ENCODE measurements around the gene CDK5RAP2.
A peak's percentile ranks its signal among the peaks of the same experiment; 100 is the strongest.

The CDK5RAP2 gene

DNA sequence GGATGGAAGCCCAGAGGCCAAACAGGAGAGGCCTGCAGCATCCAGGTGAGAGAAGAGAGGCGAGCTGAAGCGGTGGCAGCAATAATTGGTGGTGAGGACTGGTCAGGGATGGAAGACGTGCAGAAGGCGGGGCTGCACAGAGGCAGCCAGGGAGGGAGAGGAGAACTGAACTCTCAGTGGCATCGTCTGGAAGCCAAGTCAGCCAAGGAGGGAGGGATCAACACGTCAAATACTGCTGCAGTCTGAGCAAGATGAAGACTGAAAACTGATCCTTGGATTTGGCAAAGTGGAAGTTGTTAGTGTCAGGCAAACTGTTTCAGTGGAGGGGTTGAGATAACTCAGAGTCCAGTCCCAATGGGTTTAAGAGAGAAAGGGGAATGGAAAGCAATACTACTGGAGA is 145.4 kb downstream of the CDK5RAP2 start:
- no peak for DNase-seq

DNA sequence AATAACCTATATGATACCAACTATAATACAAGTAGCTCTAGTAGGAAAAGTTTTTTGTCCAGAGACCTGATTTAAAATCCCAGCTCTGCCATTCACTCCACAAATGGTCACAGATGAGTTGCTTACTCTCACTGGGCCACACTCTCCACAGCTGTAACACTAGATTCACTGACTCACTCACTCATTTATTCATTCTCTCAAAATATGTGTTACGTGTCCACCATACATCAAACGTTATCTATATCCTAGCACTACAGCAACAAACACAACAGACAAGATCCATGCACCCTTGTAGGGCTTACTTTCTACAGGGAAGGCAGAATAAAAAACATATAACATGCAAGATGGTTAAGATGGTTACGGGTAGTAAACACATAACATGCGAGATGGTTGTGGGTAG is 146.3 kb downstream of the CDK5RAP2 start:
- DNase-seq, result no peak

DNA sequence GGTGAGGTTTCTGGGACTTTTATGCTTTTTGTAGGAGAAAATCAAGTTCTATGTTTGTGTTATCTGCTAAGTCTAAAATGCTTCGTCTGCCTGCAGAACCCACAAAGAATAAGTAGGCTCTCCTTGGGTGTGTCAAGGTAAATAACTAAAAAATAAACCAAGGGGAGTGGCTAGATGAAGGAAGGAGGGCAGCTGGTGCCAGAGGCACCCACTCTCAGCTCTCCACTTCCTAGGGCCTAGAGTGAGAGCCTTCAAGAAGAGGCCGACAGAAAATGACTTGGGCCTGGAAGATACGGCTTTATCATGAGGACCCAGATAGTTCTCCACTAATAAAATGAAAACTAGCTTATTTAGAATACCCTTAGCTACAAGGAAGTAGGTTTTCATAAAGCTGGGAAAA is 147.4 kb downstream of the CDK5RAP2 start:
- no peak for DNase-seq

DNA sequence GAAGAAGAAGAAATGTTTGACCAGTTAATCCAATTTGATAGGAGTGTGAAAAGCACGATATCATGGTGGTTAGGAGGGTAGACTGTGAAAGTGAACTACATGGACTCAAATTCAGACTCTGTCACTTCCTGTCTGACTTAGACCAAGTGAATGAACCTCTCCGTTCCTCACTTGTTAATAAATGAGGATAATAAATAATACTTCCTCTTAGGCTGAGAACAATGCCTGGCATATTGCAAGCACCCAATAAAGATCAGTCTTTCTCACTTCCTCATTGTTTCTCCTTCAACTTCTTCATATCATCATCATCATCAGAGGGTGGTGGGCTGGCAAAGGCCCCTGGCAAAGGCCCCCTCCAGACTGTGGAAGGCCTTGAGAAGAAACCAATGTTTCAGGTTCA is 148.7 kb downstream of the CDK5RAP2 start:
- DNase-seq, result no peak

DNA sequence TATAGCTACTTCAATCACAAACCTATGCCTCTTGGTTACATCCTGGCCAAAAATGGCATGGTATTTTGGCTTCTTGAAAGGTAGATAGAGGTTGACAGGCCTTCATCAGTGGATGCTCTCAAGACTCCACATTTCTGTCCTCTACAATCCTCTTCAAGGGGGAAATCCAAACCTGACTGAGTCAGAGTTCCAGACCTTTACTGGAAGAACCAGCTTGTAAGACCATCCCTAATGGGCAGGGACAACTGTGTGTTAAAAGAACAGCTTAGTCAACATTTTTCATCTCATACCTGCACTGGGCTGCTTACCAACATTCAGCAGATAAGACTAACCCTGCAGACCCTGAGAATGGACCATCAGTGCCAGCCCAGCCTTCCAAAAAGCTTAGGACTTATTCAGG is 155.7 kb downstream of the CDK5RAP2 start:
- no peak for DNase-seq

DNA sequence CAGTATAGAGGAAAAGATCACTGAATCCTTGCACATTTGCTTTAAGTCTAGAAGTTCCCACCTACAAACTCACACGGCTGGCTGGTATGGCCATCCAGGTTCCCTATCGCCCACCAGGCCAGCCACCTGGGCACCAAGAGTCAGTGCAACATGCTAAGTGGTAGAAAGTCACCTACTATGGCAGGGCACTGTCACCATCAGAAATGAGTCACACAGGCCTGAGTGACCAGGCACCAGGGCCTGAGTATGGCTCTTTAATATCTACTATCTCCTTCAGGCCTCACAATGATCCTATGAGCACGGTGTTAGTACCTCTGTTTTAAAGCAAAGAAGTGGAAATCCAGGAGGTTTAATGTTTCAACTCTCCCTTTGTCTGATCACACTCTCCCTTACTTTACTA is 156.2 kb downstream of the CDK5RAP2 start:
- no peak for DNase-seq

DNA sequence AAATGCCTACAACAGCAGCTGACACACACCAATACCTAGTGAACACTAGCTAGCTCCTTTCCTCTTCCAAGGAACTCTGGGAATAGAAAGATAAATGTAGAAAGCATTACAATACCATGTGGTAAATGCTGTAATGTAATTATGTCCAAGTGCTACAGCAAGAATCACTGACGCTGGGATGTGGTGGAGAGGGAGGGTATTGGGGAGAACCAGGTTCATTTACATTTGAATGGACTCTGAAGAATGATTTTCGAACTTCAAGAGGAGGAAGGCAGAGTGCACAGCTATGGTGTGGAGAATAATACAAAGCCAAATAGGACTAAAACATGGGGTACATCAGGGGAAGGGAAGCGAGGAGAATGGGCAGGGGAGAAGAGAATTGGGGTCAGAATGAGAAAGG is 158.0 kb downstream of the CDK5RAP2 start:
- no peak for DNase-seq

DNA sequence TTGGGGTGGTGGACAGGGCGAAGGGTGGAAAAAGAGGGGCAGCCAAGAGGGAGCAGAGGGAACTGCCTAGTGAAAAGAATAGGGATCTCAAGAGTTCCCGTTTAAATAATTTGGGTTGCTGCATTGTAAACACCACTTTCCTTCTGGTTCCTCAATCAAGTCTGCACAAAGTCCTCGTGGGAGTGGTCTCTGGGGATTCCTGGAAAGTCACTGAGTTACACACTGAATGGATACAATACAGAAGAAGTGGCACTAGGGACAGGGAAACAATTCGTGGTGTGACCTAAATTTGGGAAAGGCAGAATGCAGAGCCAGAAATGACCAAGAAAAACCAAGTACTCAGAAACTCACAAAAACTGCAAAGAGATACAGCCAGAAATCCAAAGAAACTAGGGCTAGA is 161.7 kb downstream of the CDK5RAP2 start:
- no peak for DNase-seq

DNA sequence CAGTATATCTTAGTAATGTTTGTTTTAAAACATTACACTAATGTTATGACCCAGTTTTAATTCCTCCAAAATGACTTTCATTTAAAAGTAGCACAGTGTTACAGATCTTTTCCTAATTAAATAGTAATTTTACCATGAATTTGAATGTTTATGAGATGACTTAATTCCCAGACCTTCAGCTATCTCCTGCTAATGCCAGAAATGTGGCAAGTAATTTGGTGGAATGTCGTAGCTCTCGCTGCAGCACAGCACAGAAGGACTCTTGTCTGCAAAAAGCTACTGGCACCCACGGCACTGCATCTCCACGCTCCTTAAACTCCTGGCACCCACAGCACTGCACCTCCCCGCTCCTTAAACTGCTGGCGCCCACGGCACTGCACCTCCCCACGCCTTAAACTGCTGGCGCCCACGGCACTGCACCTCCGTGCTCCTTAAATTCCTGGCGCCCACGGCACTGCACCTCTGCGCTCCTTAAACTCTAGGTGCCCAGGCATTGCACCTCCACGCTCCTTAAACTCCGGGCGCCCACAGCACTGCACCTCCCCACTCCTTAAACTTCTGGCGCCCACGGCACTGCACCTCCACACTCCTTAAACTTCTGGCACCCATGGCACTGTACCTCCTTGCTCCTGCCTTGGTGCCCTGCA is 163.1 kb downstream of the CDK5RAP2 start:
- no peak for DNase-seq

DNA sequence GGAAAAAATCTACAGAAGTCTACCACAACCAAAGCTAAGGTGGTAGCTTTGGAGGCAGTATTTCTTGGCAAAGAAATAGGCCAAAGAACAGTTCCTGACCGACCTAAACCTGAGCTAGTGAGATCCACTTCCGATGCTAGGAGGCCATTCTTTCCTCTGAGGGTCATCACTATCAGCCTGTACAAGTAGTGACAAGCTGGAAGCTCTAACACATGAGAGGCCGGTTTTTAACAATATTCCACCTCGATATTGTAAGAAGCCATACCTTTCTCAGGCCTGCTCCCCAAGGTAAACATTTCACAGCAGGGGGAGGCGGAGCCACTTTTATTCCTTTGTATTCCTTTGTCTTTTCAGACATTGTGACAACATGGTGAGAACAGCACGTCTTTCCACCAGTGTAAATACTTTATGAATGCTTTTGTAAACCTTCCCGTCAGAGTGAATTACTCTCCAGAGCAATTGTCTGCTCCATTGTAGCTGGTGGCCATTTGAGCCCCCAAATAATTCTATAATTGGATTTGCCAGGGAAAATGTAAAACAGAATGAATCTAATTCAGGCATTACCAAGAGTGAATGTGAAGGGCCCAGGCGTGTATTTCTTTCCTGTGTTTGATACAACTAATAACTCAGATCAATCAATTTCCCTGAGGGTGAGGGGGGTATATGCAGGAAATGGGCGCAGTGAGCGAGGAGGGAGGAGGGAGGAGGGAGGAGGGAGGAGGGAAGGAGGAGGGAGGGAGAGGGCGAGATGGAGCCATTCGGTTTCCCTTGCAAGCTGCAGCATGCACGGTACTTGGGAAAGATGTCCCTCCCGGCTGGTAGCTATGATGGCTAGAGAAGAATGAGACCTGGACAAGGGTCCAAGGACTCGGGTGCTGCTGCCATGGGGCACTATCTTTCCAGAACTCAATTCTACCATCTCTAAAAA is 166.6 kb downstream of the CDK5RAP2 start:
- DNase-seq, result no peak

DNA sequence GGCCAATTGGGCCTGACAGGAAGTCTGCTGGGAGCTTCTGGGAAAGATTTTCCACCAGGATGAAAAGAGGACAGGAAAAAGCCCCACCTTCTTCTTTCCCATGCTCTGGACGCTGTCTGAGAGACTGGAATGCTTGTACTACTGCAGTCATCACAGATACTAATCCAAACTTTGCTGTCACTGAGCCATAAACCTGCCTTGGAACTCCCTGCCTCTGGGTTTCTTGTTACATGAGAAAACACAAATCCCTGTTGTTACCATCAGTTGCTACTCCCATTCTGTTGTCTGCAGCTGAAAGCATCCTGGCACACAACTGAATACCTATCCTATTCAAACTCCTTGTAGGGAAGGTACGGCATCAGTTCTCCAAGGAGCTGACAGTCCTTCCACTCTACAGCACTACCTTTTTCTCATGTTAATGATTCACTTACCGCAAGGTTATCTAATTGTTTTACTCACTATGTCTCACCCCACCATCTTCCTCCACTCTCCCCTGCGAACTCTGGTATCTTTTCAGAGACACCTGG is 167.5 kb downstream of the CDK5RAP2 start:
- no peak for DNase-seq

DNA sequence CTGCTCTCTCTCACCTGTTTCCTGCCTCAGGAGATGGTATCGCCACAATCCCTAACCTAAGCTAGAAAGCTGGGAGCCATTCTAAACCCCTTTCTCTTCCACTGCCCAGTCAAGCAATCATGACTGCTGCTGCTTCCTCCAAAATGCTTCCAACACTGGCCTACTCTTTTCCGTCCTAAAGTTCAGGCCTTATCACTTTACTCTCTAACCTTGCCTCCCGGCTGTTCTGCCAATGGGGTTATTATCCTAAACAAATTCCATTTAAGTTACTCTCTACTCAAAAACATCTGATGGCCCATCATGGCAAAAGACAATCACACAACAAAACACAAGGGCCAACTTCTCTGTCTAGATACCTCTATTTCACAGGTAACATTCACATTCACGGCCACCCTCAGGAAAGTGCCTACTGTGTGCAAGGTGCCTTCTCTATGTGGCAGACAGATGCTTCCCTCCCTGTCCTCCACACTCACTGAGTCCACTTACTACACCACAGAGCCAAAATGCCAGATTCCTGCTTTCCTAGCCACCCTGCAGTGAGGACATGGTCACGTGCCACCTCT is 168.0 kb downstream of the CDK5RAP2 start:
- no peak for DNase-seq

DNA sequence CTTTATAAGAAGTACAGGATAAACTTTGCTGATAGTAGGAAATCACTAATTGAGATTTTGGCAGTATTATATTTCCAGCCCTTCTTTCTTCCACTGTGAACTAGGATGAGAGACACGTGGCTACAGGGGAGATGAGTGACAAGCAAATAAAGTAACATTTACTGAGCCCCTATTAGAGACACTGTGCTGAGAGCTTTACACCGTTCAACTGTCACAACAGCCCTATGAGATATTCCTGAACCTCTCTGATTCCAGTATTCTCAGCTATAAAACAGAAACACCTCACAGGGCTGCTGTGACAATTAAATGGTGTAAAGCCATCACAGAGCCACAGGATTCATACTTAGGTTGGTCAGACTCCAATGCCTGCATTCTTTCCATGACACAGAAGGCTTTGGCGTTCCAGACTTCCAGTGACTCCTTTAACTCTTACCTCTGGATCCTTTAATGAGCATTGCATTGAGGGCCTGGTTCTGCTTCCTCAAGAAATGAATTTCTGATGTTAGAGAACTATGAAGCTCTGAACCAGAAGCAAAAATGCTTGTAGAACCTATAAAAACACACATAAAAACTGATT is 169.0 kb downstream of the CDK5RAP2 start:
- no peak for DNase-seq

DNA sequence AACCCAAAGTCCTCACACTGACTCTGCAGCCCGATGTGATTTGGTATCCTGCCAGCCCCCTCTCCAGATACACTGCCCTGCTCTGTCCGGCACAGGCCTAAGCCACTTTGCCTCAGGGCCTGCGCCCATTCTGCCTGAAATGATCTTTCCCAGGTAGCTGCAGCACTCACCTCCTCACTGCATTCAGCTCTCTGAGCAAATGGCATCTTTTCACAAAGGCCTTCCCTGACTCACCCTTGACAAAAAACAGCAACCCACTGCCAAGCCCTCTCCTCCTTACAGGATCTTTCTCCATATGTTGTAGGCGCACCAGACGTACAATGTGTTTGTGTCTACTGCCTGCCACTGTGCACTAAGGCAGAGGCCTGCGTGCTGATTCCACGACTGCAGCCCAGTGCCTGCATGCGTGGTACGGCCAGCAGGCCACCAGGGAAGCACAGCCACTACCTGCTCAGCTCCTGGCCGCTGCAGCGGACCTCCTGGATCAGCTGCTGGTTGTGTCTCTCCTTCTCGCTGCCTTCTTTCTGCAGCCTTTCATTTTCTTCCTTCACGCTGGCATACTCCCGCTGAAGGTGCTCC is 171.2 kb downstream of the CDK5RAP2 start:
- DNase-seq, result no peak

DNA sequence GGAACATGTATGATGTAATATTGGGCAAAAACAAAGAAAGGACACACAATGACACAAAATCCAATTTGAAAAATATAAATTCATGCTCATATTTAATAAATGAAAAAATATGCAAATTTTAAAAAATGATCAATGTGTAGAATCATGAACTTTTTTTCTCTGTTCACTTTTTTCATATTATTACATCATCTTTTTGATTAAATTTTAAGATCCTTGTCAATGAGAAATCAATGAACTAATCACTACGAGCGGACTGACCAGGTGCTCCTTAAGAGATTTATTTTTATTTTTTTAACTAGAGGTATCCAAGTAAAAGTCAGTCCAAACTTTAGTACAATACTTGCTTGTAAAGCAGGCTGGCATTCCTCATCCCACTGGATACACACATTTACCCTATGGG is 174.1 kb downstream of the CDK5RAP2 start:
- DNase-seq, result no peak

DNA sequence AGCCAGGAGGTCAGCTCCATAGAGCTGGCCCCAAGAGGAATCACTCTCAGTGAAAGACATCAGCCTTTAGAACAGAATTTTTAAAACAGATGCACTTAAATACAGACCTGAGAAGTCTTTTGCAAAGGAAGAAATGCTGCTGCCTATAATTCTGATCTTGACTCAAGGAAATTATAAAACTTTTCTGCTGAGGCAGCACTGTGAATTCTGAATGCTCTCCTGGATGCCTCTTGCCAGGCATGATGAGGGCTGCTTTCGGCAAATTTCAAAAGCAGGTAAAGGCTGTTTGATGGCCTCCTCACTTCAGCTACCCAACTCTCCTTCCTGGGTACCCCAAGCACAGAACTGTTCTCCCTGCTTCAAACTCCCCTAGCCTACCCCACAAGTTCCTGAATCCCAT is 174.8 kb downstream of the CDK5RAP2 start:
- DNase-seq, result no peak

DNA sequence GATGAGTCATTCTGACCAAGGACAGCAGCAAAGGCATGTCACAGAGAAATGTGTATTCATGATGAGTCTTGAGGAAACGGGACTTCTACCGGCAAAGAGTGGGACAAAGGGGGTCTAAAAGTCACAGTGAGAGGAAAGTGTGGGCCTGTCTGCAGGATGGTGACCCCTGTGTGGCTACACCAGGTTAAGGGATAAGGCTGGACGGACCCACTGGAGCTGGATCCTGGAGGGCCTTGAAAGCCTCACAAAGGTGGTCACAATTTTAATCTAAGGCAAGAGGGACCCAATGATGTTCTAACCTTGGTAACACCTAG is 176.5 kb downstream of the CDK5RAP2 start:
- no peak for DNase-seq

DNA sequence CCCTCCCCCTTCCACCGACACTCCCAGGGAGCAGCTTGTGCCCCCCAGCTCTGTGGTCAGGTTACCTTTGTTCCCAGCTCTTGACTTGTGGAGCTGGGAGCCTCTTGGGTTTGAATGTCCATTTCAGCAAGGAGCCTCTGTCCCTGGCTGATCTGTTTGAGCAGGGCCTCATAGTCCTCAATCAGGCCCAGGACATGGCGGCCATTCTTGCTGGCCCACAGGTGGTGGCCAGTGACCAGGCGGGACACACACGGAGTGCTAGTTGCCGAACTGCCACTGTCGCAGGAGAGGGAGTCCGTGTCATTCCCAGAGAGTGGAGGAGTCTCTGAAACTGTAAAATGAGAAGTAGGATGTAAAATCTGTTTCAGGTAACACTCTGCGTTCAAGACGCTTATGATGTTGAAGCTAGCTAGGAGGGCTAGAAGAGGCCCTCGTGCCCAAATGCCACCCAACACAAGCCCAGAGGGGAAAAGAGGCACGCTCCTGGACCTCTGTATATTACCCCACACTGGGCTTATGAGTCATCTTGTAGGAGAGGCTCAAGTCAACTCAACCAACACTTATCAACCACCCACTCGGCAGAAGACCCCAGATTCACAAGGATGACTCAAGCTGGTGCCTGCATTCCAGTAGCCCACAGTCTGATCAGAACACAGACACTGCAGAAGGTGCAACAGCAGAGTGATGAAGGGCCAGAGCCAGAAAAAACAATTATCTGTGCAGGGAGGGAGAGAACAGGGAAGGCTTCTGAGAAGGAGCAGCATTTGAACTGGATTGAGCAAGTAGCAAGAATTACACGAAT is 177.0 kb downstream of the CDK5RAP2 start:
- peak; percentile 29 for DNase-seq

DNA sequence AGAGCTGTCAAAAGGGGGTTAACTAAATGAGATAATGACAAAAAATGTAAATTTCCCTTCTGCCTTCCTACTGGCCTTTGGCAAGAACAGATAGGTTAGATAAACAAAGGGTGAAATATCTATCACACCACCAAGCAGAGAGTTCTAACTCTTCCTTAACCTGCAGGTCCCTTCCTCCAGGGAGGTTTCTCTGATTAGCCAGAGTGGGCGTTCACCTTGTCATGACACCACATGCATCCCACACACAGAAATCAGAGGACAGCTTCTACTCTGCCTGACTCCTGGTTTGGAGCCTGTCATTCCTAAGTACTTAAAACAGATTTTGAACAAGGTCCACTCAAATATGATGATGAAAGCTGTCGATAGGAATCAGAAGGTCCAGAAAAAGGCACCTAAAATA is 180.0 kb downstream of the CDK5RAP2 start:
- DNase-seq, result no peak

DNA sequence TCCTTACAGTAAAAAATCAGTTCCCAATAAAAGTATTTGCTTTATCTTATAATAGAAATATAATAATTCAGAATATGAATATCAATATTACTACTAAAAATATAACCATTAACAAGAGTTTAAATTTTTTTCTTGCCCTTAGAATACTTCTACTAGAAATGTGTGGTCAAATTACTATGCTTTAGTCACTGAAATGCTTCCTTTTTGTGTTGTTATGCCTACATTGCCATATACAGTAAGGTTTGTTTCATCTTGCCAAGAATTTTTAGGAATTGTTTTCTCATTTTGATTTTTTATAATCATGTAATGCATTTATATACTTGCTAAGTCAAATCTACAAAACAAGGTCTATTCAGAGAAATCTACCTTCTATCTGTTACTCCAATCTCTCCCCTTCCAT is 181.7 kb downstream of the CDK5RAP2 start:
- no peak for DNase-seq

DNA sequence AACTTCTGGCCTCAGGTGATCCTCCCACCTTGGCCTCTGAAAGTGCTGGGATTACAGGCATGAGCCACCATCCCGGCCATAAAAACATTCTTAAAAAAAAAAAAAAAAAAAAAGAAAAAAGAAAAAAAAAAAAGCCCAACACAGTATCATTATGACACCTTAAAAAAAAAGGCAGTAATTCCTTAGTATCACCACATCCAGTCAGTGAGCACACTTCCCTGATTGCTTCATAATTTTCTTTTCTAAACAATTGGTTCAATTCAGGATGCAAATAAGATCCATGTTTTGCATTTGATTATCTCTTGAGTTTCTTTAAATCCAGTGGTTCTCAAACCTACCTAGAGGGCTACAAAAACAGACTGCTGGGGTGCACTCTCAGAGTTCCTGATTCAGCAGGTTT is 182.5 kb downstream of the CDK5RAP2 start:
- no peak for DNase-seq

DNA sequence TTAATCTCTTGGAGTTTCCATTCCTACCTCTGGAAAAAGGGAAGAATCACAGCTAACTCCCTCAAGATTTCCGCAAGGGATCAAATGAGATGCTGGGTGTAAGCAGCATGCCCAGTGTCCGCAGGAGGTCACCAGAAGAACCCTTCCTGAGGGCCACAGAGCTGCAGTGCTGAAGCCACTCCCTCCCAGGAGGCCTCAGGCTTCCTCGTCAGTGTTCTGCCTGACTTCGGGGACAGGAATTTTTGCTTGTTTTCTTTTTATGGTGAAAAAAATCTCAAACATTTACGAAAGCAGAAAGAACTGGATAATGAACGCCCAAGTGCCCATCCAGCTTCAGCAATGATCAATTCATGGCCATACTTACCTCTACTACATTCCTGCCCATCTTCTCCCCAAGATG is 183.0 kb downstream of the CDK5RAP2 start:
- no peak for DNase-seq

DNA sequence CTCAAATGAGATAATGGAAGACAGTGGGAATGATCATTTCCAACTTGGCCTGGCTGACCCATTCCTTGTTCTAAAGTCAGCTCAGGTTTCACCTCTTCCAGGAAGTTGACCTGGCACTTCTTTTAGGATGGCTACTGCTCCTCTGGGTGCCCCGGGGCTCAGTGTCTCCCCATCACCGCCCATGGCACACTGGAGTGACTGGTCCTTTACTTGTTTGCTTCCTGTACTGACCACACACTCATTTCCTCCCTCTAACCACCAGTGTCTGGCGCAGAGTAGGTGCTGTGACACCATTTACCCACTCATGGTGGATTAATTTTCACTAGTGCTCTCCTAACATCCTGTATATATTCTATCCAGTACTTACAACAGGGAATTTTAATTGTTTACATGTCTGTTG is 183.5 kb downstream of the CDK5RAP2 start:
- DNase-seq, result no peak

All from hematopoietic multipotent progenitor cell treated with erythropoietin and hydrocortisone succinate and interleukin-3 and kit ligand, for 6 days (in vitro differentiated cells).